SK-N-SH (cell line): Measurements from ENCODE around the gene AHCY. TPM values are rescaled to one million over a fixed set of nuclear protein-coding genes. Genes with fewer than 3 reads are reported as not detected.

ENCODE experiments used
- CTCF ChIA-PET: fragments of 300-600, 350-600 bp; formaldehyde crosslinking; extraction: SDS; loops from one replicate; lab custom pipeline; 2021; lab: Yijun Ruan, JAX
- POLR2A ChIA-PET: fragments of 350-600 bp; sonication (Branson Sonifier 250); formaldehyde crosslinking; extraction: SDS; loops from one replicate; lab custom pipeline; 2020; ENCODE audit warnings: antibody characterized with exemption, inconsistent platforms; lab: Yijun Ruan, JAX
- DNase-seq: peaks from one replicate; pipeline ENCODE4 v3.0.0; 2012
- H2AFZ ChIP-seq: fragments of 200-600 bp; sonication (generic); 2 replicates; pipeline ENCODE4 v1.8.1; 2016; ENCODE audit warnings: antibody characterized with exemption, mild to moderate bottlenecking, low read depth
- H3F3A ChIP-seq: fragments of 200-600 bp; sonication (generic); replicated peaks from 2 replicates; pipeline ENCODE3; 2016; ENCODE audit warnings: antibody characterized with exemption, mild to moderate bottlenecking; ENCODE audit not compliant: insufficient read depth
- H3K27ac ChIP-seq, 2 experiments: fragments of 200-500 bp in 1 of 2; fragments of 200-600 bp in 1 of 2; sonication (Bioruptor generic) in 1 of 2; sonication (generic), shearing (Covaris generic) in 1 of 2; 2 replicates each; pipeline versions ENCODE4 v1.5.1 to v1.6.1; 2014 to 2016; ENCODE audit warnings: low read depth in 2 of 2, inconsistent platforms in 1 of 2, low read length in 1 of 2, mild to moderate bottlenecking in 1 of 2, mixed read lengths in 1 of 2
- H3K27me3 ChIP-seq: fragments of 200-600 bp; sonication (generic), shearing (Covaris generic); 2 replicates; pipeline ENCODE4 v1.6.1; 2016; ENCODE audit warnings: mixed run types; ENCODE audit not compliant: insufficient read depth
- H3K36me3 ChIP-seq, 2 experiments: fragments of 200-500 bp in 1 of 2; fragments of 200-600 bp in 1 of 2; sonication (Bioruptor generic) in 1 of 2; sonication (generic) in 1 of 2; replicated peaks in 1 of 2; 2 replicates each; pipeline versions ENCODE3 to v1.5.1; 2014 to 2016; ENCODE audit warnings: low read length in 1 of 2, mild to moderate bottlenecking in 1 of 2; ENCODE audit not compliant: insufficient read depth in 2 of 2, control insufficient read depth in 1 of 2
- H3K4me1 ChIP-seq, 2 experiments: fragments of 200-500 bp in 1 of 2; fragments of 200-600 bp in 1 of 2; sonication (Bioruptor generic) in 1 of 2; sonication (generic), shearing (Covaris generic) in 1 of 2; 2 replicates each; pipeline versions ENCODE4 v1.5.1 to v1.6.1; 2014 to 2016; ENCODE audit warnings: low read depth in 1 of 2, low read length in 1 of 2, mixed run types in 1 of 2; ENCODE audit not compliant: insufficient read depth in 2 of 2, control insufficient read depth in 1 of 2
- H3K4me2 ChIP-seq: fragments of 200-600 bp; sonication (generic), shearing (Covaris generic); 2 replicates; pipeline ENCODE4 v1.6.1; 2017; ENCODE audit warnings: mixed run types
- H3K4me3 ChIP-seq, 2 experiments: fragments of 200-500 bp in 1 of 2; fragments of 200-600 bp in 1 of 2; sonication (Bioruptor generic) in 1 of 2; sonication (generic), shearing (Covaris generic) in 1 of 2; 2 replicates each; pipeline versions ENCODE4 v1.5.1 to v1.8.1; 2014 to 2016; ENCODE audit warnings: low read depth in 2 of 2, inconsistent platforms in 1 of 2, low read length in 1 of 2, mild to moderate bottlenecking in 1 of 2, mixed read lengths in 1 of 2, moderate library complexity in 1 of 2
- H3K79me2 ChIP-seq: fragments of 200-600 bp; sonication (generic); 2 replicates; pipeline ENCODE4 v1.8.1; 2017; ENCODE audit warnings: mild to moderate bottlenecking; ENCODE audit not compliant: insufficient read depth
- H3K9ac ChIP-seq: fragments of 200-600 bp; sonication (generic); 2 replicates; pipeline ENCODE4 v1.6.1; 2017; ENCODE audit warnings: mixed run types
- H3K9me2 ChIP-seq: fragments of 200-600 bp; sonication (generic); 2 replicates; pipeline ENCODE4 v1.6.1; 2017; ENCODE audit warnings: mixed run types
- H3K9me3 ChIP-seq: fragments of 200-600 bp; sonication (generic); 2 replicates; pipeline ENCODE4 v1.6.1; 2017; ENCODE audit warnings: mixed run types, mild to moderate bottlenecking, moderate library complexity
- H4K20me1 ChIP-seq: fragments of 200-600 bp; sonication (generic); 2 replicates; pipeline ENCODE4 v1.6.1; 2017; ENCODE audit warnings: mild to moderate bottlenecking, mixed run types; ENCODE audit not compliant: insufficient read depth
- ELF1 ChIP-seq: IDR thresholded peaks from 2 replicates; pipeline ENCODE4 v1.4.0; 2012
- FOXJ3 ChIP-seq: sonication (generic); formaldehyde crosslinking; IDR thresholded peaks from 2 replicates; pipeline ENCODE4 v1.5.1; 2020; ENCODE audit warnings: mild to moderate bottlenecking, missing genetic modification reagents
- IRF3 ChIP-seq: fragments of 150-350 bp; IDR thresholded peaks from 2 replicates; pipeline ENCODE4 v1.6.1; 2016; ENCODE audit warnings: mild to moderate bottlenecking, low read depth, low read length
- MAX ChIP-seq: IDR thresholded peaks from 2 replicates; pipeline ENCODE4 v1.4.0; 2012; ENCODE audit warnings: low read depth
- MXI1 ChIP-seq: IDR thresholded peaks from 2 replicates; pipeline ENCODE4 v1.6.1; 2012; ENCODE audit warnings: mild to moderate bottlenecking, low read depth, low read length, improper control_type of control experiment
- NFIC ChIP-seq: IDR thresholded peaks from 2 replicates; pipeline ENCODE4 v1.4.0; 2012; ENCODE audit warnings: borderline replicate concordance
- RAD21 ChIP-seq: IDR thresholded peaks from 2 replicates; pipeline ENCODE4 v1.6.1; 2012; ENCODE audit warnings: mild to moderate bottlenecking, low read length
- RCOR1 ChIP-seq: fragments of 150-350 bp; IDR thresholded peaks from 2 replicates; pipeline ENCODE4 v1.6.1; 2017; ENCODE audit warnings: antibody characterized with exemption, low read length
- REST ChIP-seq: IDR thresholded peaks from 2 replicates; pipeline ENCODE4 v1.6.1; 2012; ENCODE audit warnings: mild to moderate bottlenecking, low read depth, low read length, moderate library complexity
- RXRA ChIP-seq: IDR thresholded peaks from 2 replicates; pipeline ENCODE4 v1.4.0; 2012; ENCODE audit warnings: low read depth, mild to moderate bottlenecking, borderline replicate concordance
- SMC3 ChIP-seq: IDR thresholded peaks from 2 replicates; pipeline ENCODE4 v1.6.1; 2012; ENCODE audit warnings: low read depth, low read length, improper control_type of control experiment
- TAF1 ChIP-seq: IDR thresholded peaks from 2 replicates; pipeline ENCODE4 v1.6.1; 2012; ENCODE audit warnings: low read depth, mild to moderate bottlenecking, low read length, moderate library complexity, borderline replicate concordance
- TCF12 ChIP-seq: IDR thresholded peaks from 2 replicates; pipeline ENCODE4 v1.4.0; 2012
- TEAD4 ChIP-seq: IDR thresholded peaks from 2 replicates; pipeline ENCODE4 v1.4.0; 2012; ENCODE audit warnings: mild to moderate bottlenecking, borderline replicate concordance; ENCODE audit not compliant: insufficient read depth
- WGBS: methylation state at CpG from one replicate; pipeline ENCODE4 v1.1.6; 2017; ENCODE audit warnings: low lambda C conversion rate; 5-methylcytosine and 5-hydroxymethylcytosine counted together
- polyA plus RNA-seq, 3 experiments: library from polyadenylated mRNA; depleted of rRNA; stranded (reverse); fragments of >200 nt; gene quantifications; 2 replicates each; pipeline ENCODE4 v1.2.3, GENCODE V29; 2012

AHCY gene
- polyA plus RNA-seq, 1 of the 3 experiments (the other 2 are of a cell fraction), result 196 TPM

DNA sequence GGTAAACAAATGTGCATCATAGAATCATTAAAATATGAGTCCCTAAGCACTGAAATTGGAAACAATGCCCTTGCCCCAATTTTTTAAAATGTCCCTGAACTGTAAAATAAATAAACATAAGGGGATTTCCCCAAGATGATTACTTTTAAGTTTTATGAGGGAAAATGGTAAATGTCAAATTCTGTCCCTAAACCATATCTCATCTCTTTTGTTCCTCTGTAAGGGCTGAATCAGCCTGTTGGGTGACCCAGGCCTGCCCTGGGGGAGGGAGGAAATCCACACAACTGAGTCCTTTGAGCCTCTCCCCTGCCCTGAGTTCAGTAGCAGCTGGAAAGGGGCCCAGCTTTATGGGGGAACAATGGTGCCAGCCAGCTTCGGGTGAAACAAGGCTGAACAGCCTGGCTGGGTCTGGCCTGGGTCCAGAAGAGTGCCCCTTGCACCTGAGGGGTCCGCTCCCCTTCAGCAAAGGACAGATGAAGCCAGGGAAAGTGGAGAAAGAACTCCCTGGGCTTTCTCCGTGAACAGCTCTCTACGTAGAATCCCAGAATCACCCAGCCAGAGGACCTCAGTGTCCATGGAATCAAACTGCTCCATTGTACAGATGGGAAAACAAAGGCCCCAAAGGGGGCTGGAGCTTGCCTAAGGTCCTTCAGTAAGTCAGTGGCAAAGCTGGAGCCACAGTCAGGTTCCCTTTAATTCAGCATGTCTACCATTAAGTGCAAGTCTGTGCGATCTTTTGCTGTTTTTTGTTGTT lies 31.7 kb upstream of the AHCY start:
- no peaks in the 10 kb centered on the region for H3K27me3 ChIP-seq
- H3K9me3 ChIP-seq, result no peaks in the 10 kb centered on the region
- H3K79me2 ChIP-seq, result no peaks in the 10 kb centered on the region
- TF ChIP-seq SMC3, result no peak
- no peak for TF ChIP-seq MXI1
- TF ChIP-seq REST, result no peak
- no peak for TF ChIP-seq TEAD4
- TF ChIP-seq TCF12, result no peak
- no peak for TF ChIP-seq RXRA
- TF ChIP-seq FOXJ3 (CRISPR knock-in tag), result no peak
- TF ChIP-seq RCOR1, result no peak
- no peak for TF ChIP-seq NFIC
- TF ChIP-seq TAF1, result no peak
- no peak for TF ChIP-seq RAD21
- TF ChIP-seq ELF1, result no peak
- no peak for TF ChIP-seq MAX
- no peak for TF ChIP-seq IRF3
- WGBS, result 83% methylated on average over 5 of the region's 5 CpGs
- no peak for DNase-seq
- H3K4me2 ChIP-seq, result no peak overlapping the region
- H3K9ac ChIP-seq, result no peak overlapping the region
- no peaks in the 10 kb centered on the region for H3K9me2 ChIP-seq
- H3K36me3 ChIP-seq, result no peaks in the 10 kb centered on the region
- no peaks in the 10 kb centered on the region for H4K20me1 ChIP-seq
- ChIA-PET CTCF (interaction anchor here (1.2 to 5.2 kb wide), 2 partner anchors 23 to 139 kb away, joined by 4 to 40 read pairs; no protein-coding TSS in a partner anchor), POLR2A (no interaction called here)
- no peaks in the 10 kb centered on the region for H3F3A ChIP-seq
- H3K4me3 ChIP-seq, result no peak overlapping the region
- H3K4me1 ChIP-seq, result no peaks in the 10 kb centered on the region
- H3K27ac ChIP-seq, result no peak overlapping the region
- H2AFZ ChIP-seq, result 0 out of 2 replicates have a peak overlapping the region, but pooled peaks have one; percentile 47
